ENCODE results near the gene IFI35. TPM values are rescaled to one million over a fixed set of nuclear protein-coding genes. Genes with fewer than 3 reads are reported as not detected.

The IFI35 gene
- total and polyA plus RNA-seq, 9 of the 15 experiments (the other 6 are each of a cell fraction or from before 2014, with no cell fraction given) = 4.4 to 13.1 (median 10.2) TPM

- TF ChIP-seq CLOCK (CRISPR knock-in tag; IDR thresholded peaks at IDR 0.05; ENCODE audit: borderline replicate concordance) (no peak), ZNF445 (CRISPR knock-in tag; IDR thresholded peaks at IDR 0.05; ENCODE audit: low read depth) (no peak), CREB1 (IDR thresholded peaks at IDR 0.05) (no peak), CREB1 (CRISPR knock-in tag; IDR thresholded peaks at IDR 0.05) (no peak), ZNF121 (CRISPR knock-in tag; conservative IDR thresholded peaks at IDR 0.05) (no peak), NR4A1 (CRISPR knock-in tag; IDR thresholded peaks at IDR 0.05) (no peak), NR4A1 (tag; IDR thresholded peaks at IDR 0.05) (no peak), ZNF124 (CRISPR knock-in tag; IDR thresholded peaks at IDR 0.05) (no peak), CXXC5 (CRISPR knock-in tag; IDR thresholded peaks at IDR 0.05) (no peak), NFYB (IDR thresholded peaks at IDR 0.05; ENCODE audit: extremely low read depth, insufficient read length) (no peak), TEAD1 (CRISPR knock-in tag; IDR thresholded peaks at IDR 0.05) (no peak), GATA2 (CRISPR knock-in tag; IDR thresholded peaks at IDR 0.05) (no peak), EWSR1 (IDR thresholded peaks at IDR 0.05; ENCODE audit: borderline replicate concordance, low read depth, partially characterized antibody) (no peak), EZH2 (IDR thresholded peaks at IDR 0.05; ENCODE audit: borderline replicate concordance, low read depth, low read length) (no peak), MIER1 (IDR thresholded peaks at IDR 0.05; ENCODE audit: low read depth) (no peak), HDAC3 (IDR thresholded peaks at IDR 0.05; ENCODE audit: borderline replicate concordance, partially characterized antibody) (no peak), PTTG1 (tag; IDR thresholded peaks at IDR 0.05; ENCODE audit: low read depth) (no peak)
- TF ChIP-seq, protein P1, sequence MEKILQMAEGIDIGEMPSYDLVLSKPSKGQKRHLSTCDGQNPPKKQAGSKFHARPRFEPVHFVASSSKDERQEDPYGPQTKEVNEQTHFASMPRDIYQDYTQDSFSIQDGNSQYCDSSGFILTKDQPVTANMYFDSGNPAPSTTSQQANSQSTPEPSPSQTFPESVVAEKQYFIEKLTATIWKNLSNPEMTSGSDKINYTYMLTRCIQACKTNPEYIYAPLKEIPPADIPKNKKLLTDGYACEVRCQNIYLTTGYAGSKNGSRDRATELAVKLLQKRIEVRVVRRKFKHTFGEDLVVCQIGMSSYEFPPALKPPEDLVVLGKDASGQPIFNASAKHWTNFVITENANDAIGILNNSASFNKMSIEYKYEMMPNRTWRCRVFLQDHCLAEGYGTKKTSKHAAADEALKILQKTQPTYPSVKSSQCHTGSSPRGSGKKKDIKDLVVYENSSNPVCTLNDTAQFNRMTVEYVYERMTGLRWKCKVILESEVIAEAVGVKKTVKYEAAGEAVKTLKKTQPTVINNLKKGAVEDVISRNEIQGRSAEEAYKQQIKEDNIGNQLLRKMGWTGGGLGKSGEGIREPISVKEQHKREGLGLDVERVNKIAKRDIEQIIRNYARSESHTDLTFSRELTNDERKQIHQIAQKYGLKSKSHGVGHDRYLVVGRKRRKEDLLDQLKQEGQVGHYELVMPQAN (IDR thresholded peaks at IDR 0.05; ENCODE audit: borderline replicate concordance) = 0 out of 2 replicates have a peak, but pooled peaks have one; percentile 14
- TF ChIP-seq, protein P2, sequence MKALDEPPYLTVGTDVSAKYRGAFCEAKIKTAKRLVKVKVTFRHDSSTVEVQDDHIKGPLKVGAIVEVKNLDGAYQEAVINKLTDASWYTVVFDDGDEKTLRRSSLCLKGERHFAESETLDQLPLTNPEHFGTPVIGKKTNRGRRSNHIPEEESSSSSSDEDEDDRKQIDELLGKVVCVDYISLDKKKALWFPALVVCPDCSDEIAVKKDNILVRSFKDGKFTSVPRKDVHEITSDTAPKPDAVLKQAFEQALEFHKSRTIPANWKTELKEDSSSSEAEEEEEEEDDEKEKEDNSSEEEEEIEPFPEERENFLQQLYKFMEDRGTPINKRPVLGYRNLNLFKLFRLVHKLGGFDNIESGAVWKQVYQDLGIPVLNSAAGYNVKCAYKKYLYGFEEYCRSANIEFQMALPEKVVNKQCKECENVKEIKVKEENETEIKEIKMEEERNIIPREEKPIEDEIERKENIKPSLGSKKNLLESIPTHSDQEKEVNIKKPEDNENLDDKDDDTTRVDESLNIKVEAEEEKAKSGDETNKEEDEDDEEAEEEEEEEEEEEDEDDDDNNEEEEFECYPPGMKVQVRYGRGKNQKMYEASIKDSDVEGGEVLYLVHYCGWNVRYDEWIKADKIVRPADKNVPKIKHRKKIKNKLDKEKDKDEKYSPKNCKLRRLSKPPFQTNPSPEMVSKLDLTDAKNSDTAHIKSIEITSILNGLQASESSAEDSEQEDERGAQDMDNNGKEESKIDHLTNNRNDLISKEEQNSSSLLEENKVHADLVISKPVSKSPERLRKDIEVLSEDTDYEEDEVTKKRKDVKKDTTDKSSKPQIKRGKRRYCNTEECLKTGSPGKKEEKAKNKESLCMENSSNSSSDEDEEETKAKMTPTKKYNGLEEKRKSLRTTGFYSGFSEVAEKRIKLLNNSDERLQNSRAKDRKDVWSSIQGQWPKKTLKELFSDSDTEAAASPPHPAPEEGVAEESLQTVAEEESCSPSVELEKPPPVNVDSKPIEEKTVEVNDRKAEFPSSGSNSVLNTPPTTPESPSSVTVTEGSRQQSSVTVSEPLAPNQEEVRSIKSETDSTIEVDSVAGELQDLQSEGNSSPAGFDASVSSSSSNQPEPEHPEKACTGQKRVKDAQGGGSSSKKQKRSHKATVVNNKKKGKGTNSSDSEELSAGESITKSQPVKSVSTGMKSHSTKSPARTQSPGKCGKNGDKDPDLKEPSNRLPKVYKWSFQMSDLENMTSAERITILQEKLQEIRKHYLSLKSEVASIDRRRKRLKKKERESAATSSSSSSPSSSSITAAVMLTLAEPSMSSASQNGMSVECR (CRISPR knock-in tag; IDR thresholded peaks at IDR 0.05) = no peak
These were observed at the start of gene IFI35 (continued) for GRCh38 chr17:43006639-43007551.
